Liver (tissue), 9 donors: ENCODE results near the gene RBMS3. TPM values are rescaled to one million over a fixed set of nuclear protein-coding genes. Genes with fewer than 3 reads are reported as not detected.

ENCODE experiments used
- DNase-seq: peaks from one replicate; pipeline ENCODE4 v3.0.0-alpha.2; 2017; ENCODE audit warnings: low spot score
- H3K27ac ChIP-seq, 2 donors: one replicate each; pipeline ENCODE4 v1.7.0; 2013; ENCODE audit warnings: inconsistent platforms in 2 of 2, low read length in 2 of 2, control low read depth in 1 of 2, low read depth in 1 of 2, mild to moderate bottlenecking in 1 of 2
- H3K27me3 ChIP-seq, 4 donors: one replicate each; pipeline versions ENCODE4 v1.6.1 to v1.7.0; 2013; ENCODE audit warnings: low read length in 3 of 4, inconsistent platforms in 1 of 4, mild to moderate bottlenecking in 1 of 4, moderate library complexity in 1 of 4; ENCODE audit not compliant: control insufficient read depth in 4 of 4, insufficient read depth in 4 of 4
- H3K36me3 ChIP-seq, 4 donors: one replicate each; pipeline versions ENCODE4 v1.6.1 to v1.7.0; 2013; ENCODE audit warnings: low read length in 3 of 4, mild to moderate bottlenecking in 3 of 4, low read depth in 1 of 4, moderate library complexity in 1 of 4; ENCODE audit not compliant: control insufficient read depth in 4 of 4, insufficient read depth in 3 of 4
- H3K4me1 ChIP-seq, 4 donors: one replicate each; pipeline versions ENCODE4 v1.6.1 to v1.7.0; 2013; ENCODE audit warnings: low read length in 3 of 4, mild to moderate bottlenecking in 3 of 4, moderate library complexity in 1 of 4; ENCODE audit not compliant: control insufficient read depth in 4 of 4, insufficient read depth in 4 of 4
- H3K4me3 ChIP-seq, 3 donors: one replicate each; pipeline versions ENCODE4 v1.6.1 to v1.7.0; 2013; ENCODE audit warnings: low read length in 3 of 3, control low read depth in 1 of 3, low read depth in 1 of 3, mild to moderate bottlenecking in 1 of 3
- H3K9ac ChIP-seq, 2 donors: one replicate each; pipeline ENCODE4 v1.7.0; 2013; ENCODE audit warnings: low read length in 2 of 2, mild to moderate bottlenecking in 2 of 2, moderate library complexity in 2 of 2, control low read depth in 1 of 2, low read depth in 1 of 2
- H3K9me3 ChIP-seq, 4 donors: one replicate each; pipeline versions ENCODE4 v1.6.1 to v1.7.0; 2013; ENCODE audit warnings: low read length in 3 of 4; ENCODE audit not compliant: control insufficient read depth in 4 of 4
- CTCF ChIP-seq: fragments of 150-350 bp; IDR thresholded peaks from 2 replicates; pipeline ENCODE4 v1.5.1; 2017; ENCODE audit warnings: improper control_type of control experiment, low read depth, low read length; ENCODE audit not compliant: missing input control
- EGR1 ChIP-seq, 2 donors: IDR thresholded peaks; 2 replicates each; pipeline ENCODE4 v1.6.1; 2016 to 2018; ENCODE audit warnings: antibody characterized with exemption in 2 of 2, low read depth in 2 of 2
- FOXA1 ChIP-seq: IDR thresholded peaks from 2 replicates; pipeline ENCODE4 v1.6.1; 2016; ENCODE audit warnings: antibody characterized with exemption
- GABPA ChIP-seq, 2 donors: IDR thresholded peaks in 1 of 2; conservative IDR thresholded peaks in 1 of 2; 2 replicates each; pipeline ENCODE4 v1.6.1; 2016; ENCODE audit warnings: antibody characterized with exemption in 2 of 2, mild to moderate bottlenecking in 1 of 2, moderate library complexity in 1 of 2
- HNF4A ChIP-seq, 2 donors: conservative IDR thresholded peaks; 2 replicates each; pipeline ENCODE4 v1.6.1; 2016; ENCODE audit warnings: antibody characterized with exemption in 2 of 2, mild to moderate bottlenecking in 2 of 2
- JUND ChIP-seq, 2 donors: IDR thresholded peaks; 2 replicates each; pipeline ENCODE4 v1.6.1; 2016; ENCODE audit warnings: antibody characterized with exemption in 2 of 2
- MAX ChIP-seq: IDR thresholded peaks from 2 replicates; pipeline ENCODE4 v1.6.1; 2016; ENCODE audit warnings: antibody characterized with exemption
- RAD21 ChIP-seq, 2 donors: IDR thresholded peaks; 2 replicates each; pipeline ENCODE4 v1.6.1; 2016; ENCODE audit warnings: antibody characterized with exemption in 2 of 2, mild to moderate bottlenecking in 2 of 2
- REST ChIP-seq: IDR thresholded peaks from 2 replicates; pipeline ENCODE4 v1.6.1; 2016; ENCODE audit warnings: antibody characterized with exemption, mild to moderate bottlenecking
- RXRA ChIP-seq, 2 donors: IDR thresholded peaks; 2 replicates each; pipeline ENCODE4 v1.6.1; 2017 to 2018; ENCODE audit warnings: antibody characterized with exemption in 2 of 2, mild to moderate bottlenecking in 1 of 2
- TAF1 ChIP-seq: conservative IDR thresholded peaks from 2 replicates; pipeline ENCODE4 v1.6.1; 2016; ENCODE audit warnings: antibody characterized with exemption, mild to moderate bottlenecking
- ZBTB33 ChIP-seq: IDR thresholded peaks from 2 replicates; pipeline ENCODE4 v1.6.1; 2016; ENCODE audit warnings: antibody characterized with exemption
- WGBS: extraction: QIAGEN DNeasy Blood & Tissue Kit; methylation state at CpG from one replicate; pipeline ENCODE4 v1.1.7; 2013; 5-methylcytosine and 5-hydroxymethylcytosine counted together
- polyA plus RNA-seq, 2 donors: library from polyadenylated mRNA; stranded (reverse) in 1 of 2; unstranded in 1 of 2; fragments of 200-250 nt in 1 of 2; fragments of >200 nt in 1 of 2; fragmentation: Nextera tagmentation in 1 of 2; extraction: Ambion mirVana in 1 of 2; gene quantifications; one replicate each; pipeline versions ENCODE4 v1.2.1 to v1.2.3, GENCODE V29; 2013 to 2015
- total RNA-seq, 2 donors: library from RNA; depleted of rRNA; stranded (reverse); fragments of >200 nt; gene quantifications; one replicate each; pipeline ENCODE4 v1.2.3, GENCODE V29; 2014
- donor health status: healthy.
- donor health status: healthy.
- donor health status: healthy.
- donor health status: healthy.
- donor health status: healthy.

RBMS3 gene
- total and polyA plus RNA-seq, 4 donors, result 1.2 to 14.9 (median 9.3) TPM

GRCh38 chr3:29976871-29977270 is 696.0 kb downstream of the RBMS3 start:
- DNase-seq, result no peak
- Histone ChIP-seq H3K4me1 (no peaks in the 10 kb centered on the region), H3K9me3 (no peaks in the 10 kb centered on the region), H3K9ac (no peak overlapping the region), H3K27ac (no peak overlapping the region), H3K4me3 (no peak overlapping the region), H3K36me3 (no peaks in the 10 kb centered on the region), H3K27me3 (peaks cover 0 to 4% (median 0%) of the 10 kb centered on the region in 4 donors)
- no peak for TF ChIP-seq ZBTB33
- TF ChIP-seq MAX, result no peak
- TF ChIP-seq REST, result no peak
- TF ChIP-seq GABPA (IDR thresholded peaks at IDR 0.05 in 1 of 2, conservative IDR thresholded peaks at IDR 0.05 in 1 of 2), result no peak
- TF ChIP-seq RXRA (IDR thresholded peaks at IDR 0.05), result no peak
- TF ChIP-seq HNF4A (conservative IDR thresholded peaks at IDR 0.05), result no peak
- TF ChIP-seq FOXA1, result no peak
- TF ChIP-seq CTCF, result no peak
- TF ChIP-seq RAD21 (IDR thresholded peaks at IDR 0.05), result no peak
- WGBS, result 88% methylated on average over 5 of the region's 5 CpGs

DNA sequence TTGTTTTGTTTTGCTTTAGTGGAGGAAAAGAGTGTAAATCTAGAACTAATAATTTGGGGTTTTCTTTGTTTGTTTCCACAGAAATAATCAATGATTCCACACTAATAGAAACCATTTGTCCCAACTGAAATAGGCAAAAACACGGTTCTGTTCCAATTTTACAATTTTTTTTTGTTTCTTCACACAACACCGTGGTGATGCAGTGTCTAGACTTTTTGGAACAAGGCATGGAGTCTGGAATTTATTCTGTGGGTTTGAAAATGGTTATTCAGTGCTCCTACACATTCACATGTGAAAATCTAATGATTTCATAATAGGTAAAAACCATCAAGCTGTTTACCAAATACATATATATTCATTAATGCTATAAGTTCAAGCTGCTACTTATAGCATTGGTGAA is 696.5 kb downstream of the RBMS3 start:
- no peaks in the 10 kb centered on the region for H3K9me3 ChIP-seq
- no peaks in the 10 kb centered on the region for H3K36me3 ChIP-seq
- no peak overlapping the region for H3K27ac ChIP-seq
- TF ChIP-seq MAX (no peak), EGR1 (IDR thresholded peaks at IDR 0.05; ENCODE audit: low read depth in 2 of 2) (no peak), JUND (IDR thresholded peaks at IDR 0.05) (no peak), REST (no peak), FOXA1 (no peak), TAF1 (no peak)
- peaks cover 0 to 4% (median 0%) of the 10 kb centered on the region in 4 donors for H3K27me3 ChIP-seq
- DNase-seq, result no peak
- H3K4me1 ChIP-seq, result no peaks in the 10 kb centered on the region
- H3K9ac ChIP-seq, result no peak overlapping the region
- 72% methylated on average over 2 of the region's 2 CpGs for WGBS
- no peak overlapping the region for H3K4me3 ChIP-seq
